Activated CD4-positive, alpha-beta memory T cell treated with anti-CD3 and anti-CD28 coated beads, Interleukin-2, amount 10 ng/mL, durations not matched to agents 7 days and 5 days (primary cell): ENCODE data around the gene CDC42. TPM values are rescaled to one million over a fixed set of nuclear protein-coding genes. Genes with fewer than 3 reads are reported as not detected.

Experiments used
- CTCF ChIA-PET: fragments of 350-600 bp; sonication (Branson Sonifier 250); formaldehyde crosslinking; loops from one replicate; lab custom pipeline; 2021; ENCODE audit warnings: antibody characterized with exemption, inconsistent platforms; lab: Charles Lee
- POLR2A ChIA-PET: fragments of 350-600 bp; sonication (Branson Sonifier 250); formaldehyde crosslinking; loops from one replicate; lab custom pipeline; 2021; ENCODE audit warnings: antibody characterized with exemption; lab: Charles Lee
- DNase-seq: peaks from one replicate; pipeline ENCODE4 v3.0.0-alpha.2; 2020
- H3K27ac Mint-ChIP-seq: one replicate; pipeline ENCODE4 v1.8.0; 2021; ENCODE audit warnings: mild to moderate bottlenecking, mixed read lengths
- H3K27me3 Mint-ChIP-seq: one replicate; pipeline ENCODE4 v1.8.0; 2021; ENCODE audit warnings: mixed read lengths
- H3K36me3 Mint-ChIP-seq: one replicate; pipeline ENCODE4 v1.8.0; 2021; ENCODE audit warnings: low read depth, mixed read lengths
- H3K4me1 Mint-ChIP-seq: one replicate; pipeline ENCODE4 v1.8.0; 2021; ENCODE audit warnings: mixed read lengths
- H3K4me3 Mint-ChIP-seq: one replicate; pipeline ENCODE4 v1.8.0; 2021; ENCODE audit warnings: mild to moderate bottlenecking, mixed read lengths
- H3K9me3 Mint-ChIP-seq: one replicate; pipeline ENCODE4 v1.8.0; 2021; ENCODE audit warnings: mixed read lengths
- total RNA-seq, 2 experiments: library from RNA; stranded (reverse); gene quantifications; one replicate each; pipeline ENCODE4 v1.2.3, GENCODE V29; 2021

CDC42 gene
- total RNA-seq, 2 experiments from 2014 or later = 377 to 388 TPM

DNA sequence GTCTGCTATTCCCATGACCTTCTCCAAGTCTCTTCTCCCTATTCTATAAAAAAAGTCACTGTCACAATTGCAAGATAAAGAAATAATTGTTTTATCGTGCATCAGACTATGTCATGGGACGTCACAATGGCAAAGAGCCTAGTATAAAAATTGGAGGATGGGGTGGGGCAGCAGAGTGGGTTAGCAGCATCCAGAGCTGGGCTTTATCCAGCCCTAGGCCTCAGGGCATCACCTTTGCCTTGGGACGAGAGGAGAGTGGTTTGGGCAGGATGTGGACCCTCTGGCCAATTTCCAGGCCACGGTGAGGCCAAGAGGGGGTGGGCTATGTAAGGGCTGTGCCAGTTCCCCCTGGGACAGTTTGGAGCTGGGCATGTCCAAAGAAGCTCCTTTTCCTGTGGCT is 64.7 kb downstream of the CDC42 start:
- Mint-ChIP-seq H3K36me3 (peaks cover 40% of the 10 kb centered on the region), H3K27ac (no peak overlapping the region), H3K9me3 (no peaks in the 10 kb centered on the region), H3K4me1 (peaks cover 5% of the 10 kb centered on the region), H3K27me3 (no peaks in the 10 kb centered on the region), H3K4me3 (no peak overlapping the region)
- POLR2A ChIA-PET = no interaction called here
- DNase-seq = no peak
- CTCF ChIA-PET = interaction anchor here (1.3 kb wide), 1 partner anchor 12 kb away, joined by 4 read pairs; no protein-coding TSS in a partner anchor

DNA sequence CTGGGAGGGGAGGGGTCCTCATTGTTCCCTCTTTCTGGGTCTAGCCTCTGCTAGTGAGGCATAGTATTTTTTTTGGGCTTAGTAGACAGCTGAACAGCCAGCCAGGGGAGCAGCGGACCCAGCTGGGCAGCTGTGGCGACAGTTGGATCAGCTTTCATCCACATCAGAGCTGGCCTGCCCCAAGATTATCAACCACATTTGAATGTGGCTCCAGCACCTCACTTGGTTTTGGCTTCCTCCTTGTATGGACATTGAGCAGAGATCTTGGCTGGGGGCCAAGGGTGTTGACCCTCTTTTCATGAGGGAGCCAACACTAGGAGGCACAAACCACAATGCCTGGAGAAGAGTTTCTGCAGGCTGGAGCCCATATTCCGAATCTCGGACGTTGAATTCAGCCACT is 65.3 kb downstream of the CDC42 start:
- no peak for DNase-seq
- Mint-ChIP-seq H3K27ac (no peak overlapping the region), H3K4me3 (no peak overlapping the region), H3K36me3 (peaks cover 35% of the 10 kb centered on the region), H3K27me3 (no peaks in the 10 kb centered on the region), H3K4me1 (peaks cover 5% of the 10 kb centered on the region), H3K9me3 (no peaks in the 10 kb centered on the region)
- CTCF ChIA-PET = interaction anchor here (1.3 kb wide), 1 partner anchor 12 kb away, joined by 4 read pairs; no protein-coding TSS in a partner anchor
- POLR2A ChIA-PET = no interaction called here

DNA sequence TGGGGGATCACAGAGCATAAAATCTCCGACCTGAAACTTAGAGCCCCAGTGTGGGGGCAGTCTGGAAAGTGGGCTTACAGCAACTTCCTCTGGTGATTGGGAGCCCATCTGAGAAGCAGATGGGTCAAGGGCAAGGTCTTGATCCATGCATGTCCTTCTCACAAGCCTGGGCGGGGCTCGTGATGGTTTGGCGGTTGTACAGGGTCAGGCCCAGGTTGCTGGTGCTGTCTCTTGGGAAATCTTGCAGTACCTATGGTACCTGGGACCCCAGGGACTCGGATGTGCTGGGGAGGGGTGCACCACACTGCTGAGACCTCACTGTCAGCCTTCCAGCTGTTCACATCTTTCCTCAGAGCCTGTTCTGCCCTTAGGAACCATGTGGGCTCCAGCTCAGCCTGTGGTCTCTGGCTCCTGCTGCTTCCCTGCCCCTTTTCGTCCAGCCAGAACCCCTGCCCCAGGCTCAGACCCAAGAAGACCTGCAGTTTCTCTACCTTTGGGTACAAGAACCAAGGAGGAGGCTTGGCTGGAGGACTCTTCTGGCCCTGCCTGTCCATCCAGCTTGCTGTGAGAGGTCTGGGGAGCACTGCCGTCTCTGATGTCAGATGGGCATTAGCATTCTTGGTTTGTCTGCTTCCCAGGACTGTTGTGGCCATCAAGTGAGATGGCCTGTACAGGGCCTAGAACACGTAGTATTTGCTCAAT is 65.9 kb downstream of the CDC42 start:
- H3K36me3 Mint-ChIP-seq = peaks cover 29% of the 10 kb centered on the region
- H3K27me3 Mint-ChIP-seq = no peaks in the 10 kb centered on the region
- H3K9me3 Mint-ChIP-seq = no peaks in the 10 kb centered on the region
- no peak overlapping the region for H3K4me3 Mint-ChIP-seq
- ChIA-PET POLR2A (no interaction called here), CTCF (no interaction called here)
- peaks cover 5% of the 10 kb centered on the region for H3K4me1 Mint-ChIP-seq
- DNase-seq = no peak
- H3K27ac Mint-ChIP-seq = peak overlapping the region; percentile 12

DNA sequence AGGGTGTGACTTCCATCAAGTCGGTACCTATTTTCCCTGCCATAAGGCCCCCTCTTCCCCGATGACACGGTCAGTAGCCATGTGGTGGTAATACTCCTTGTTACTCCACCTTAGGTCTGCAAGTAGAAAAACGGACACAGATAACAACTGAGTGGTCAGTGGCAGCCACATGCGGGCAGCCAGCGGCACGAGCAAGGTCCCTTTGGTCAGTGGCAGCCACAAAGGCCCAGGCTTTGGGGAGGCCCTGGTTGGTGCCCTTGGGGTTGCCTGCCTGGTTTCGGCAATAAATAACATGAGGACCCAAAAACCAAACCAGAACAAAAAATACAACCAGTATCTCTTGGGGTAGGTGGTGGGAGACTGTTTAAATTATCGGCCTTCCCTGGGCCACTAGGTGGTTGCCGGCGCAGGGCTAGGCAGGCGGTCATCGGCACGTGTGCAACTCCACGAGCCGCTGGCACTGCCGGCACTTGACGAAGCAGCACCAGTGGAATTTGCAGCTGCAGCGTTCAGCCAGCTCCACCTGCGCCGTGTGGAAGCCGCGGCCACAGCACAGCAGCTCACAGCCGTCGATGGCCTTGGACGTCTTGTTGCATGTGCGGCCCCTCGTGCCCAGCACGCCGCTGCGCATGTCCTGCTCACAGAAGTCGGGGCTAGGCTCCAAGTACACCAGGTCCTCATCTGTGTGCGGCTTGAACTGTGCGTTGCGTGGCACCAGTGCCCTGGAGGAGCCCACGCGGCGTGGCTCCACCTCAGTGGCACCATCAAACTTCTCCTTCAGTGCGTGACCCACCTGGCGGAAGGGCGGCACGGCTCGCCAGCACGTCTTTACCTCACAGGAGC is 67.3 kb downstream of the CDC42 start:
- peaks cover 28% of the 10 kb centered on the region for H3K36me3 Mint-ChIP-seq
- H3K27me3 Mint-ChIP-seq = no peaks in the 10 kb centered on the region
- no peaks in the 10 kb centered on the region for H3K9me3 Mint-ChIP-seq
- no peak overlapping the region for H3K27ac Mint-ChIP-seq
- ChIA-PET POLR2A (no interaction called here), CTCF (no interaction called here)
- no peak for DNase-seq
- H3K4me1 Mint-ChIP-seq = peaks cover 5% of the 10 kb centered on the region
- H3K4me3 Mint-ChIP-seq = no peak overlapping the region

DNA sequence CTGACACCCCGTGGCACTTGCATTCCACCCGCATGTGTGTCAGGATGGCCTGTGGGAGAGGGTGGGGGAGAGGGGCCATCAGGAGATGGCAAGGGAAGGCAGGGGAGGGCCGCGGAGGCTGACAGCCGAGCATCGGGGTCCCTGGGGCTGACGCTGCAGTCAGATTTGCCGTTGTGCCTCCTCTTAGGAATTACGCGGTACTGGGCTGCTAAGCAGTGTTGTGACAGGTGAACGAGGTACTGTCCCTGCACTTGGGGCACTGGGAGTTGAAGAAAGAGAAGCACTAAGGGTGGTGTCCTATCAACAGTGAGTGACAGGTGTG is 67.9 kb downstream of the CDC42 start:
- peaks cover 22% of the 10 kb centered on the region for H3K36me3 Mint-ChIP-seq
- H3K4me1 Mint-ChIP-seq = peaks cover 3% of the 10 kb centered on the region
- ChIA-PET POLR2A (no interaction called here), CTCF (no interaction called here)
- no peak for DNase-seq
- H3K27ac Mint-ChIP-seq = no peak overlapping the region
- no peak overlapping the region for H3K4me3 Mint-ChIP-seq
- H3K27me3 Mint-ChIP-seq = no peaks in the 10 kb centered on the region
- H3K9me3 Mint-ChIP-seq = no peaks in the 10 kb centered on the region

DNA sequence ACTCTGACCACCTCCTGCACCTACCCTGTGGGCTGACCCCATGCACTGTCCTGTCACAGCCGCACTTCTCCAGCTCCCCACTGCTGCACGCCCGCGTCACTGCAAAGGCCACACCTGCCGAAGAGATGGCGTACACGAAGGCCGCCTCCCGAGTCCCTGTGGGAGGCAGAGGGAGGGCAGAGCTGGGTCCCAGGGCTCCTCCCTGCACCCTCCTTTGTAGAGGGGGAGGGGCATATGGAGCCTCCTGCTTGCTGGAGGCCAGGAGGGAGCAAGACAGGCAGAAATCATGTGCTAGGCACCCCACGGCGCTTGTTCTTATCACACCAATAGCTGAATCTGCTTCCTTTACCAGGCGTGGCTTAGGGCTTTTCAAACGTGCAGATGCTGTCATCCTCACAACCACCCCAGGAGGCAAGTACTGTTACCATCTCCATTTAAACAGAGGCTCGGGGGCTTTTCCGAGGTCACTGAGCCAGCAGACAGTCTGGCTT is 69.0 kb downstream of the CDC42 start:
- Mint-ChIP-seq H3K27ac (no peak overlapping the region), H3K9me3 (no peaks in the 10 kb centered on the region), H3K4me3 (no peak overlapping the region), H3K27me3 (no peaks in the 10 kb centered on the region), H3K4me1 (peaks cover 3% of the 10 kb centered on the region), H3K36me3 (peaks cover 16% of the 10 kb centered on the region)
- DNase-seq = no peak
- ChIA-PET POLR2A (interaction anchor here (1.1 to 1.4 kb wide), 2 partner anchors 11 to 97 kb away, joined by 3 to 4 read pairs; no protein-coding TSS in a partner anchor), CTCF (interaction anchor here (0.6 kb wide), 1 partner anchor 255 kb away, joined by 3 read pairs; no protein-coding TSS in a partner anchor)

DNA sequence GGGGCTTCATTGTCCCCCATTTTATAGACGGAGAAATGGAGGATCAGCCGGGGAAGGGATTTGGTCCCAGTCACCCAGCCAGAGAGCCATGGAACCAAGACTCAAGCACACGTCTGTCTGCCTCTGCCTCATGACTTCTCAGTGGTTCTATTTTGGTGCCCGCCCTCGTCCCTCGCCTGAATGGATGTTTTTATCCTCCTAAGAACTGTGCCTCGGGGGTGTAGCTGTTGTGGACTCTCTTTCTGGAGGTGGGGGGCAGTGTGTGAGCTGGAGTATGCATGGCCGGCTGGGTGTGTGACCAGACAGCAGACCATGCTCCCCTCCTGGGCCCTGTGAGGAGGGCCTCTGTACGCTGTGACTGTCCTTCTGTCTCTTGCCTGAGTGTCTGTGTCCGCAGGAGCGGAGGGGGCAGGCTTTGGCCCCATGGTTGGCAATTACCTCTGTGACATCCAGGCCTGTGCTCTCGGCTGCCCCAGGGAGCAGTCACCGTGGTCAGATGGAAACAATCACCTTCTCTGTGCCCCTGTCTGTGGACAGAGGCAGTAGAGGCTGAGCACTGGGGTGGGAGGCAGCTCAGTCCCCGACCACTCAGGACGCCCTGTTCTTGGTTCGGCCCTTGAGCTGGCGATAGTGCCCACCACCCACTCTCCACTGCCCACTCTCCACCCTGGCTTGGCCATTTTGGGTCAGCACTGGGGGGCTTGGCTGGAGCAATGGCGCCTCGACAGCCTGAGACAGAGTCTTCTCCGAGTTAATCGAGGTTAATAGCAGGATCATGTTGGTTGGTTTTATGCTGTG is 70.0 kb downstream of the CDC42 start:
- H3K27me3 Mint-ChIP-seq = no peaks in the 10 kb centered on the region
- peaks cover 15% of the 10 kb centered on the region for H3K36me3 Mint-ChIP-seq
- no peak overlapping the region for H3K4me3 Mint-ChIP-seq
- ChIA-PET CTCF (no interaction called here), POLR2A (interaction anchor here (1.1 to 1.4 kb wide), 2 partner anchors 12 to 98 kb away, joined by 3 to 4 read pairs; no protein-coding TSS in a partner anchor)
- no peaks in the 10 kb centered on the region for H3K9me3 Mint-ChIP-seq
- DNase-seq = no peak
- no peak overlapping the region for H3K27ac Mint-ChIP-seq
- no peaks in the 10 kb centered on the region for H3K4me1 Mint-ChIP-seq

DNA sequence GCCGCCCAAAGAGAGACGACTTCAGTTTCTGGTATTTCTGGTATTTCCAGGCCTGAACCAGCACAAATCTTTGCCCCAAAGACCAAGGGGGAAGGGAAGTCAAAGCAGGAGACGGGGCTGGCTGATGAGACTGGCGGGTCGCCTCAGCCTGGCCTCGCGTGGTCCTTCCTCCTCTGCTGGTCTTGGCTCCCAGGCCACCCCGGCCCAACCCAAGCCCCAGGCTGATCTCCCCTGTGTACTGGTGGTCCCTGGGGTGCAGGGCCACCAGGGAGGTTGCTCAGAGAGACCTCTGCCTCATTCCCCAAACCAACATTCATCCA is 70.5 kb downstream of the CDC42 start:
- H3K27me3 Mint-ChIP-seq = no peaks in the 10 kb centered on the region
- H3K4me3 Mint-ChIP-seq = no peak overlapping the region
- ChIA-PET POLR2A (interaction anchor here (1.1 kb wide), 1 partner anchor 8 kb away, joined by 3 read pairs; no protein-coding TSS in a partner anchor), CTCF (interaction anchor here (1.7 kb wide), 1 partner anchor 17 kb away, joined by 4 read pairs; no protein-coding TSS in a partner anchor)
- no peak overlapping the region for H3K27ac Mint-ChIP-seq
- H3K4me1 Mint-ChIP-seq = no peaks in the 10 kb centered on the region
- no peaks in the 10 kb centered on the region for H3K9me3 Mint-ChIP-seq
- peaks cover 15% of the 10 kb centered on the region for H3K36me3 Mint-ChIP-seq
- DNase-seq = no peak

DNA sequence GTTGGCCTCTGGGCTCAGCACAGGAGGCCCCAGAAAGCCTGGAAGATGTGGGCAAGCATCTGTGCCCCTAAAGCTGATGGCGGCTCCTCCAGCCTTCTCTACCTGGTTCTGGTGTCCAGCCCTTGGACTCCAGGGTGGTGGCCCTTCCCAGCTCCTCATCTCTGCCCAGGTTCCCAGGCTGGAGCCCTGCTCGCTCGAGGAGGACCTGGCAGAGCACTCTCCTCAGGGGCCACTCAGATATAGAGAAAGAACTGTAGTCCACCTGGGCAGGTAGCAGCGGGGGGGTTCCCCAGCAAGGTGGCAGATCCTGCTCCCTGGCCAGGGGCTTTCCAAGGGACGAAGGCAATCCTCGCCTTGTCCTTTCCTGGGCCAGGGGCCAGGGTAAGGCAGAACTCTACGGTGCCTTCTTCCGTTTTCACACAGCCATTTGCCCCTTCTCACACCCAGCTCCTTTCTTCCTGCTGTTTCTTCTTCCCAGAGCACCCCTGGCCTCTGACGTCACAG is 71.4 kb downstream of the CDC42 start:
- ChIA-PET CTCF (interaction anchor here (1.7 kb wide), 1 partner anchor 18 kb away, joined by 4 read pairs; no protein-coding TSS in a partner anchor), POLR2A (interaction anchor here (1.1 kb wide), 1 partner anchor 9 kb away, joined by 3 read pairs; no protein-coding TSS in a partner anchor)
- no peaks in the 10 kb centered on the region for H3K4me1 Mint-ChIP-seq
- no peaks in the 10 kb centered on the region for H3K9me3 Mint-ChIP-seq
- no peaks in the 10 kb centered on the region for H3K27me3 Mint-ChIP-seq
- no peak overlapping the region for H3K4me3 Mint-ChIP-seq
- no peak for DNase-seq
- H3K36me3 Mint-ChIP-seq = peaks cover 11% of the 10 kb centered on the region
- no peak overlapping the region for H3K27ac Mint-ChIP-seq

DNA sequence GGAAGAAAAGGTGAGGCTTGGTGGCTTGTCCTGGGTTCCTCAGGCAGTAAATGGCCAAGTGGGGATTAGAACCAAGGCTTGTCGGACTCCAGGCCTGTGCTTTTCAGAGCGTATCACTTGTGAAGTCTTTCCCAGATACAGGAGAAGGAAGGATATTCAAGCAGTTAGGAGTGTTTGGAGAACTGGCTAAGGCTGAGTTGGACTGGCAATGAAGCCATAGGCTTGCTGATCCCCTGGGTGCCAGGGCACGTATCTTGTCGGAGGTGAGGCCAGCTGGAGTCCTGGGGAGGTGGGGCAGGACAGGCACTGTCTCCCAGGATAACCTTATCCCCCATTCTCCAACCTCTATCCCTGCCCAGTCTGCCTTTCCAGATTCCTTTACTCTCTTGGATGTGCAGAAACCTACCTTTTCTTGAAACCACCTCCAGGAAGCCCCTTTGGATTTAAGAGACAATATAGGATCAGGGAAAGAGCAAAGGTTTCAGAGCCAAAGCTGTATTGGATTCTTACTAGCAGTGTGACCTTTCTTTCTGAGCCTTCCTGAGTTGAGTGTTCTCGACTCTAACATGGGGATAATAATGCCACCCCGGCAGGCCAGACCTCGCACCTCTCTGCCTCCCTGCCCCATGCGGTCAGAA is 72.2 kb downstream of the CDC42 start:
- Mint-ChIP-seq H3K36me3 (peaks cover 6% of the 10 kb centered on the region), H3K4me3 (no peak overlapping the region), H3K27ac (no peak overlapping the region), H3K4me1 (no peaks in the 10 kb centered on the region), H3K9me3 (no peaks in the 10 kb centered on the region), H3K27me3 (no peaks in the 10 kb centered on the region)
- ChIA-PET CTCF (interaction anchor here (1.7 kb wide), 1 partner anchor 19 kb away, joined by 4 read pairs; no protein-coding TSS in a partner anchor), POLR2A (no interaction called here)
- DNase-seq = no peak

DNA sequence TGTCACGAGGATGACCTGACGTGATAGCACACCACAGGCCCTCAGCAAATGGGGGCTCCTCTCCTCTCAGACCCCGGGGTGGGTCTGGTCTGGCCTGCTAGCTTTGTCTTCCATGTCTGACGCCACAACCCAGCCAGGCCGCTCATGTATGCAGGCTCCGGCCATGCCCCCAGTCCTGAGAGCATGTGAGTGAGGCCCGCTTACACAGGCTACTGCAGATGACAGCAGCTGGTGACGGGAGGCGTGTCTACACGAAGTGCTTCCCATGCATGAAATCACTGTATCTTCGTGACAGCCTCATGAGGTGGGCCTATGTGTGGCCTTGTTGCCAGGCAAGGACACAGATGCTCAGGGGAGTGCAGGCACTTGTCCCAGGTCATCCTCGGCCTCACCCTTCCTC is 74.0 kb downstream of the CDC42 start:
- Mint-ChIP-seq H3K4me1 (no peaks in the 10 kb centered on the region), H3K27ac (no peak overlapping the region), H3K9me3 (no peaks in the 10 kb centered on the region), H3K36me3 (no peaks in the 10 kb centered on the region), H3K4me3 (no peak overlapping the region), H3K27me3 (no peaks in the 10 kb centered on the region)
- POLR2A ChIA-PET = no interaction called here
- DNase-seq = no peak
- CTCF ChIA-PET = no interaction called here

DNA sequence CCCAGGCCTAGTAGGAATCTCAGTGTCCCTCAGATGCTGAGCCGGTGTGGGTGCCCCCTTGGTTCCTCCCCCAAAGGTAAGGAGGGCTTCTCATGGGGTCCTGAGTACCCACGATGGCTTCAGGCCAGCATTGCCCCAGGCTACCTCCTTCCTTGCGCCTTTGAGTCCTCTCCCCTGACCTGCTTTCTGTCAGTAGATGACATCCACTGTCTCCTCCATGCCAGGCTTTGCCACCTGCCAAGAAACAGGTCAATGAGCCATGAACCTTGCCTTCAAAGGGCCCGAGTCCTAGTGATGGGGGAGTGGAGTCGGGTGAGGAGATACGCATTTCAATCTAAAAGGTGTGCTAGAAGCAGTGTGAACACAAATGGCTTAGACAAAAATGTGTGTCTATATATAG is 74.7 kb downstream of the CDC42 start:
- no peaks in the 10 kb centered on the region for H3K36me3 Mint-ChIP-seq
- DNase-seq = no peak
- no peak overlapping the region for H3K27ac Mint-ChIP-seq
- ChIA-PET CTCF (no interaction called here), POLR2A (no interaction called here)
- no peaks in the 10 kb centered on the region for H3K4me1 Mint-ChIP-seq
- no peaks in the 10 kb centered on the region for H3K27me3 Mint-ChIP-seq
- H3K4me3 Mint-ChIP-seq = no peak overlapping the region
- H3K9me3 Mint-ChIP-seq = no peaks in the 10 kb centered on the region
